A673 (cell line): ENCODE measurements around the gene ORMDL2. TPM values are rescaled to one million over a fixed set of nuclear protein-coding genes. Genes with fewer than 3 reads are reported as not detected.
"Not testable (repeated sequence)": the region's sequence is repeated elsewhere in the genome, so short reads cannot be mapped to it uniquely, and the experiment has no call there.

Source experiments
- BruUV-seq: library from RNA; stranded (reverse); fragments of 400-500 nt; replicated peaks from 2 replicates; lab custom pipeline; 2021; lab: Mats Ljungman, UMichigan
- CTCF ChIA-PET: fragments of 300-600 bp; sonication (Branson Sonifier 250); formaldehyde crosslinking; loops from one replicate; lab custom pipeline; 2022; ENCODE audit warnings: antibody characterized with exemption; lab: Charles Lee
- POLR2A ChIA-PET: fragments of 300-600 bp; sonication (Branson Sonifier 250); formaldehyde crosslinking; loops from one replicate; lab custom pipeline; 2022; ENCODE audit warnings: antibody characterized with exemption; ENCODE audit not compliant: low non-redundant PET; lab: Charles Lee
- DNase-seq: peaks from one replicate; pipeline ENCODE4 v3.0.0-alpha.2; 2015; ENCODE audit warnings: low spot score
- H3K27ac ChIP-seq: fragments of 200-600 bp; sonication (generic); 2 replicates; pipeline ENCODE4 v1.5.1; 2016; ENCODE audit warnings: mixed run types, low read depth, mild to moderate bottlenecking, mixed read lengths, antibody characterized with exemption, low read length; ENCODE audit not compliant: poor library complexity, severe bottlenecking
- H3K27me3 ChIP-seq: fragments of 200-600 bp; sonication (generic); replicated peaks from 2 replicates; pipeline ENCODE4 v1.6.1; 2017; ENCODE audit warnings: mixed run types, low read depth, mild to moderate bottlenecking, mixed read lengths, antibody characterized with exemption, low read length; ENCODE audit not compliant: insufficient read depth, poor library complexity
- H3K36me3 ChIP-seq: fragments of 200-600 bp; sonication (generic); 2 replicates; pipeline ENCODE4 v1.6.1; 2016; ENCODE audit warnings: mixed run types, mild to moderate bottlenecking, mixed read lengths, antibody characterized with exemption, low read length; ENCODE audit not compliant: insufficient read depth, poor library complexity, severe bottlenecking
- H3K4me1 ChIP-seq: fragments of 200-600 bp; sonication (generic); 2 replicates; pipeline ENCODE4 v1.6.1; 2017; ENCODE audit warnings: mixed run types, mild to moderate bottlenecking, mixed read lengths, antibody characterized with exemption, low read length; ENCODE audit not compliant: insufficient read depth, poor library complexity, severe bottlenecking
- H3K4me3 ChIP-seq: fragments of 200-600 bp; sonication (generic); 2 replicates; pipeline ENCODE4 v1.5.1; 2016; ENCODE audit warnings: low read depth, mixed run types, mild to moderate bottlenecking, mixed read lengths, low read length; ENCODE audit not compliant: poor library complexity, severe bottlenecking
- H3K9me3 ChIP-seq: fragments of 200-600 bp; sonication (generic); 2 replicates; pipeline ENCODE4 v1.6.1; 2016; ENCODE audit warnings: mixed run types, low read depth, mild to moderate bottlenecking, mixed read lengths, antibody characterized with exemption, low read length; ENCODE audit not compliant: poor library complexity, severe bottlenecking
- CTCF ChIP-seq: fragments of 300-800, 200-600 bp; sonication (generic); conservative IDR thresholded peaks from 2 replicates; pipeline ENCODE4 v1.5.1; 2017; ENCODE audit warnings: low read depth, mild to moderate bottlenecking, antibody characterized with exemption, low read length, moderate library complexity, mixed read lengths
- EZH2 ChIP-seq: fragments of 200-600 bp; sonication (generic); IDR thresholded peaks from 2 replicates; pipeline ENCODE4 v1.6.1; 2017; ENCODE audit warnings: borderline replicate concordance, low read depth, mild to moderate bottlenecking, mixed read lengths, antibody characterized with exemption, low read length; ENCODE audit not compliant: poor library complexity, severe bottlenecking
- intact Hi-C: fragments of 100-400 bp; cut with micrococcal nuclease; formaldehyde crosslinking; loops from one replicate; pipeline ENCODE4 v1.10.0; 2022; ENCODE audit not compliant: unreplicated experiment
- total RNA-seq: library from RNA; stranded (reverse); gene quantifications from 2 replicates; pipeline ENCODE4 v1.2.3, GENCODE V29; 2021

ORMDL2 gene
- total RNA-seq, 1 experiment from 2014 or later = 32.3 TPM

GRCh38 chr12:55862286-55862685 is 44.4 kb downstream of the ORMDL2 start:
- Histone ChIP-seq H3K27ac (no peak overlapping the region), H3K9me3 (peaks cover 6% of the 10 kb centered on the region), H3K4me3 (no peak overlapping the region), H3K27me3 (no peaks in the 10 kb centered on the region), H3K4me1 (no peaks in the 10 kb centered on the region), H3K36me3 (no peaks in the 10 kb centered on the region)
- ChIA-PET CTCF (interaction anchor here (0.7 kb wide), 1 partner anchor 228 kb away, joined by 8 read pairs; no protein-coding TSS in a partner anchor), POLR2A (no interaction called here)
- no peak for DNase-seq
- no peak for TF ChIP-seq EZH2
- TF ChIP-seq CTCF = no peak
- intact Hi-C loops = no loop called here
- BruUV-seq = no TSS peak

GRCh38 chr12:55862931-55863330 is 45.1 kb downstream of the ORMDL2 start:
- H3K4me3 ChIP-seq, BruUV-seq, DNase-seq, POLR2A ChIA-PET, intact Hi-C loops, H3K9me3 ChIP-seq, H3K27ac ChIP-seq, H3K27me3 ChIP-seq, H3K36me3 ChIP-seq, H3K4me1 ChIP-seq: not testable (repeated sequence)
- CTCF ChIA-PET = interaction anchor here (0.7 kb wide), 1 partner anchor 227 kb away, joined by 8 read pairs; no protein-coding TSS in a partner anchor

- peaks cover 6% of the 10 kb centered on the region for H3K9me3 ChIP-seq
- DNase-seq = no peak
- H3K36me3 ChIP-seq = no peaks in the 10 kb centered on the region
- BruUV-seq = no TSS peak
- TF ChIP-seq CTCF (no peak), EZH2 (no peak)
- no peak overlapping the region for H3K27ac ChIP-seq
- POLR2A ChIA-PET = no interaction called here
- no peaks in the 10 kb centered on the region for H3K4me1 ChIP-seq
- intact Hi-C loops = no loop called here
- CTCF ChIA-PET = no interaction called here
- H3K27me3 ChIP-seq = no peaks in the 10 kb centered on the region
- no peak overlapping the region for H3K4me3 ChIP-seq
Observed at GRCh38 chr12:55865327-55865726, 47.5 kb downstream of the ORMDL2 start.

- POLR2A ChIA-PET = not testable (repeated sequence)
Observed at GRCh38 chr12:55866454-55867004, 48.7 kb downstream of the ORMDL2 start.

More at GRCh38 chr12:55866454-55867004, 48.7 kb downstream of the ORMDL2 start:
- H3K27ac ChIP-seq, DNase-seq, H3K4me1 ChIP-seq, H3K4me3 ChIP-seq, intact Hi-C loops, CTCF ChIA-PET, BruUV-seq, H3K27me3 ChIP-seq, H3K9me3 ChIP-seq, H3K36me3 ChIP-seq: not testable (repeated sequence)

Other genes starting within 250 kb of the ORMDL2 start
- not detected in 2 replicates for gene OR2AP1, start 245.6 kb upstream of the ORMDL2 start, total RNA-seq
- gene OR10P1, start 181.1 kb upstream of the ORMDL2 start, total RNA-seq = not detected in 2 replicates
- 14.7 and 21.4 TPM in 2 replicates for gene ITGA7, start 110.1 kb upstream of the ORMDL2 start, total RNA-seq
- 76.0 and 86.3 TPM in 2 replicates for gene BLOC1S1, start 102.0 kb upstream of the ORMDL2 start, total RNA-seq
- 6.7 and 9.7 TPM in 2 replicates for gene RDH5, start 97.6 kb upstream of the ORMDL2 start, total RNA-seq
- gene CD63, start 89.0 kb upstream of the ORMDL2 start, total RNA-seq = 367 and 371 TPM in 2 replicates
- 38.4 and 46.9 TPM in 2 replicates for gene GDF11, start 74.9 kb upstream of the ORMDL2 start, total RNA-seq
- gene SARNP, start 317 bp upstream of the ORMDL2 start, total RNA-seq = 104 and 115 TPM in 2 replicates
- gene DNAJC14, start 11.5 kb downstream of the ORMDL2 start, total RNA-seq = 44.5 and 44.8 TPM in 2 replicates
- gene MMP19, start 24.9 kb downstream of the ORMDL2 start, total RNA-seq = 2.2 and 2.3 TPM in 2 replicates
- 23.8 and 24.6 TPM in 2 replicates for gene PYM1, start 109.9 kb downstream of the ORMDL2 start, total RNA-seq
- gene DGKA, start 113.1 kb downstream of the ORMDL2 start, total RNA-seq = 10.1 and 13.7 TPM in 2 replicates
- gene PMEL, start 148.0 kb downstream of the ORMDL2 start, total RNA-seq = 1.2 and 2.0 TPM in 2 replicates
- gene CDK2, start 148.8 kb downstream of the ORMDL2 start, total RNA-seq = 103 and 113 TPM in 2 replicates
- 73.9 and 78.1 TPM in 2 replicates for gene RAB5B, start 156.0 kb downstream of the ORMDL2 start, total RNA-seq
- 2.2 and 5.0 TPM in 2 replicates for gene SUOX, start 179.2 kb downstream of the ORMDL2 start, total RNA-seq
- gene IKZF4, start 203.0 kb downstream of the ORMDL2 start, total RNA-seq = 8.8 and 9.5 TPM in 2 replicates
- 51.9 and 69.9 TPM in 2 replicates for gene RPS26, start 223.9 kb downstream of the ORMDL2 start, total RNA-seq